Prostate gland (tissue), 2 donors: ENCODE measurements around the gene KIF21A. TPM values are rescaled to one million over a fixed set of nuclear protein-coding genes. Genes with fewer than 3 reads are reported as not detected.

Source experiments
- DNase-seq: peaks from one replicate; pipeline ENCODE4 v3.0.0-alpha.2; 2019; ENCODE audit warnings: low spot score
- H3K27ac ChIP-seq, 2 donors: fragments of 200-600 bp; sonication (generic); 2 replicates each; pipeline ENCODE4 v1.5.1; 2017 to 2019
- H3K27me3 ChIP-seq: fragments of 200-600 bp; sonication (generic); replicated peaks from 2 replicates; pipeline ENCODE4 v1.5.1; 2019; ENCODE audit not compliant: insufficient read depth
- H3K36me3 ChIP-seq, 2 donors: fragments of 200-600 bp; sonication (generic); 1 replicate in 1 of 2; 2 replicates in 1 of 2; pipeline versions ENCODE4 v1.5.1 to v1.8.1; 2017 to 2019
- H3K4me1 ChIP-seq: fragments of 200-600 bp; sonication (generic); replicated peaks from 2 replicates; pipeline ENCODE4 v1.5.1; 2019
- H3K4me3 ChIP-seq, 2 donors: fragments of 200-600 bp; sonication (generic); 2 replicates each; pipeline ENCODE4 v1.5.1; 2017 to 2019
- H3K9me3 ChIP-seq: fragments of 200-600 bp; sonication (generic); 2 replicates; pipeline ENCODE4 v1.5.1; 2017
- CTCF ChIP-seq, 4 experiments: fragments of 200-600 bp in 2 of 4; fragments of 450-650 bp in 2 of 4; sonication (generic) in 2 of 4; IDR thresholded peaks; 1 replicate in 3 of 4; 2 replicates in 1 of 4; pipeline ENCODE4 v1.5.1; 2016 to 2019; ENCODE audit warnings: antibody characterized with exemption in 4 of 4, mild to moderate bottlenecking in 2 of 4, moderate library complexity in 2 of 4
- POLR2A ChIP-seq: fragments of 450-650 bp; IDR thresholded peaks from one replicate; pipeline ENCODE4 v1.6.1; 2016; ENCODE audit warnings: antibody characterized with exemption, mild to moderate bottlenecking
- POLR2AphosphoS5 ChIP-seq: sonication (generic); formaldehyde crosslinking; IDR thresholded peaks from one replicate; pipeline ENCODE4 v1.6.1; 2017; ENCODE audit warnings: antibody characterized with exemption
- WGBS: methylation state at CpG from one replicate; pipeline ENCODE4 v1.1.5; 2018; 5-methylcytosine and 5-hydroxymethylcytosine counted together
- intact Hi-C: fragments of 100-400 bp; cut with DNase I; formaldehyde crosslinking; loops from one replicate; pipeline ENCODE4 v1.14.2; 2022
- total RNA-seq, 2 donors: library from RNA; depleted of rRNA; stranded (reverse); fragments of >200 nt; gene quantifications; one replicate each; pipeline ENCODE4 v1.1.0, GENCODE V29; 2016

The KIF21A gene
- total RNA-seq = 10 to 100 TPM; 36.2 to 57.9 TPM

GRCh38 chr12:39443081-39443928 lies at the start of gene KIF21A:
Gene KIF21A, minus strand, starts transcription at chr12:39443120. Its CDS starts 150 bp downstream, at chr12:39442970.
- intact Hi-C loops = no loop called here
- peak; percentile 92 for DNase-seq
- Histone ChIP-seq H3K36me3 (no peaks in the 10 kb centered on the region), H3K27ac (peak within 1 kb of the TSS; percentile 85 to 90), H3K9me3 (no peaks in the 10 kb centered on the region), H3K4me3 (peak within 1 kb of the TSS; percentile 84 to 86), H3K27me3 (no peaks in the 10 kb centered on the region), H3K4me1 (no peaks in the 10 kb centered on the region)
- under 1% methylated on average over 54 of the region's 72 CpGs for WGBS
- TF ChIP-seq POLR2A = peak; percentile 79
- peak; percentile 37 to 84 (median 68) for TF ChIP-seq CTCF (IDR thresholded peaks at IDR 0.05)
- peak; percentile 51 for TF ChIP-seq POLR2AphosphoS5

GRCh38 chr12:39490500-39491282 lies 47.8 kb upstream of the KIF21A start:
- WGBS = 58% methylated on average over 1 of the region's 1 CpG
- intact Hi-C loops = no loop called here
- H3K36me3 ChIP-seq = no peaks in the 10 kb centered on the region
- no peaks in the 10 kb centered on the region for H3K9me3 ChIP-seq
- H3K4me1 ChIP-seq = no peaks in the 10 kb centered on the region
- H3K27me3 ChIP-seq = no peaks in the 10 kb centered on the region
- no peak overlapping the region for H3K4me3 ChIP-seq
- no peak for DNase-seq
- TF ChIP-seq POLR2AphosphoS5 (no peak), POLR2A (no peak), CTCF (IDR thresholded peaks at IDR 0.05) (no peak)
- no peak overlapping the region for H3K27ac ChIP-seq

GRCh38 chr12:39483597-39483996 lies 40.7 kb upstream of the KIF21A start:
- whole genome bisulfite sequencing = 89% methylated on average over 7 of the region's 7 CpGs
- no peaks in the 10 kb centered on the region for H3K9me3 ChIP-seq
- DNase-seq = no peak
- TF ChIP-seq CTCF (IDR thresholded peaks at IDR 0.05) (no peak), POLR2A (no peak), POLR2AphosphoS5 (no peak)
- H3K4me3 ChIP-seq = no peak overlapping the region
- H3K4me1 ChIP-seq = no peaks in the 10 kb centered on the region
- no peaks in the 10 kb centered on the region for H3K36me3 ChIP-seq
- H3K27me3 ChIP-seq = no peaks in the 10 kb centered on the region
- intact Hi-C loops = no loop called here
- no peak overlapping the region for H3K27ac ChIP-seq

- Histone ChIP-seq H3K4me1 (no peaks in the 10 kb centered on the region), H3K36me3 (no peaks in the 10 kb centered on the region), H3K27ac (no peak overlapping the region), H3K9me3 (no peaks in the 10 kb centered on the region), H3K27me3 (no peaks in the 10 kb centered on the region), H3K4me3 (no peak overlapping the region)
- TF ChIP-seq CTCF (IDR thresholded peaks at IDR 0.05) = no peak
- TF ChIP-seq POLR2AphosphoS5 = no peak
- no peak for TF ChIP-seq POLR2A
- DNase-seq = no peak
- intact Hi-C loops = no loop called here
- WGBS = 95% methylated on average over 4 of the region's 4 CpGs
Observed at GRCh38 chr12:39483042-39483441, 40.1 kb upstream of the KIF21A start.
